DMS153 (cell line): ENCODE measurements around the gene NAA38.
"Not testable (repeated sequence)": the region's sequence is repeated elsewhere in the genome, so short reads cannot be mapped to it uniquely, and the experiment has no call there.

Experiments
- DNase-seq: peaks from one replicate; lab custom pipeline; 2025; lab: John Stamatoyannopoulos, UW

Gene NAA38

GRCh38 chr17:7882068-7882467, 24.7 kb upstream of the NAA38 start:
- DNase-seq, result peak; percentile 3

- no peak for DNase-seq
Measured at GRCh38 chr17:7881276-7882054, 24.1 kb upstream of the NAA38 start.

GRCh38 chr17:7880076-7880868, 22.9 kb upstream of the NAA38 start:
- DNase-seq, result no peak

GRCh38 chr17:7878234-7878633, 20.9 kb upstream of the NAA38 start:
- no peak for DNase-seq

- no peak for DNase-seq
Measured at GRCh38 chr17:7875804-7876370, 18.5 kb upstream of the NAA38 start.

GRCh38 chr17:7873051-7873450, 15.7 kb upstream of the NAA38 start:
- DNase-seq, result no peak

GRCh38 chr17:7867881-7868329, 10.5 kb upstream of the NAA38 start:
- no peak for DNase-seq

GRCh38 chr17:7864995-7865650, 7.8 kb upstream of the NAA38 start:
- no peak for DNase-seq

GRCh38 chr17:7864384-7864783, 7.0 kb upstream of the NAA38 start:
- DNase-seq, result not testable (repeated sequence)

- no peak for DNase-seq
Measured at GRCh38 chr17:7862692-7863437, 5.5 kb upstream of the NAA38 start.

- no peak for DNase-seq
Measured at GRCh38 chr17:7859028-7859427, 1.7 kb upstream of the NAA38 start.

GRCh38 chr17:7858522-7858810, 1.1 kb upstream of the NAA38 start:
- DNase-seq, result no peak

GRCh38 chr17:7857713-7858521, 558 bp upstream of the NAA38 start, which contains the start of gene CYB5D1:
CYB5D1 (plus strand) TSS chr17:7858003; CDS start chr17:7858135, 132 bp downstream.
- peak; percentile 82 for DNase-seq

- no peak for DNase-seq
Measured at GRCh38 chr17:7856011-7856810, 1.1 kb downstream of the NAA38 start.

- no peak for DNase-seq
Measured at GRCh38 chr17:7855660-7856010, 1.7 kb downstream of the NAA38 start.

GRCh38 chr17:7854851-7855659, 2.3 kb downstream of the NAA38 start, which contains the start of gene TMEM88:
TMEM88 (plus strand) TSS chr17:7855066; CDS start chr17:7855075, 9 bp downstream.
- DNase-seq, result no peak

- DNase-seq, result no peak
Measured at GRCh38 chr17:7854078-7854777, 3.1 kb downstream of the NAA38 start.

- no peak for DNase-seq
Measured at GRCh38 chr17:7853691-7854038, 3.7 kb downstream of the NAA38 start.
